MM.1S (cell line): ENCODE results near the gene MAP3K2.
"Not testable (repeated sequence)": the region's sequence is repeated elsewhere in the genome, so short reads cannot be mapped to it uniquely, and the experiment has no call there.

Experiments used
- DNase-seq: peaks from one replicate; pipeline ENCODE4 v3.0.0-alpha.2; 2015
- H2AFZ ChIP-seq: fragments of 300-600 bp; sonication (generic); 2 replicates; pipeline ENCODE4 v1.6.0; 2016; ENCODE audit warnings: antibody characterized with exemption, low read length
- H3F3A ChIP-seq: fragments of 300-600 bp; sonication (generic); 2 replicates; pipeline ENCODE4 v1.6.1; 2016; ENCODE audit warnings: mild to moderate bottlenecking, antibody characterized with exemption, low read length, moderate library complexity, mixed read lengths; ENCODE audit not compliant: insufficient read depth
- H3K27ac ChIP-seq: fragments of 300-600 bp; sonication (generic); 2 replicates; pipeline ENCODE4 v1.5.1; 2016; ENCODE audit warnings: mild to moderate bottlenecking, low read length
- H3K27me3 ChIP-seq: fragments of 300-600 bp; sonication (generic); replicated peaks from 2 replicates; pipeline ENCODE4 v1.6.0; 2016; ENCODE audit warnings: low read length; ENCODE audit not compliant: insufficient read depth
- H3K36me3 ChIP-seq: fragments of 300-600 bp; sonication (generic); replicated peaks from 2 replicates; pipeline ENCODE4 v1.6.1; 2016; ENCODE audit warnings: mild to moderate bottlenecking, low read length, mixed read lengths; ENCODE audit not compliant: insufficient read depth
- H3K4me1 ChIP-seq: fragments of 300-600 bp; sonication (generic); 2 replicates; pipeline ENCODE4 v1.6.1; 2016; ENCODE audit warnings: low read length, mixed read lengths
- H3K4me2 ChIP-seq: fragments of 300-600 bp; sonication (generic); 2 replicates; pipeline ENCODE4 v1.6.0; 2016; ENCODE audit warnings: low read depth, low read length
- H3K4me3 ChIP-seq: fragments of 300-600 bp; sonication (generic); 2 replicates; pipeline ENCODE4 v1.5.1; 2016; ENCODE audit warnings: low read length, mixed read lengths
- H3K79me2 ChIP-seq: fragments of 300-600 bp; sonication (generic); 2 replicates; pipeline ENCODE4 v1.6.1; 2016; ENCODE audit warnings: mixed run types, low read length, mixed read lengths
- H3K9ac ChIP-seq: fragments of 300-600 bp; sonication (generic); 2 replicates; pipeline ENCODE4 v1.6.1; 2016; ENCODE audit warnings: low read length, mixed read lengths
- H3K9me2 ChIP-seq: fragments of 300-600 bp; sonication (generic); replicated peaks from 2 replicates; pipeline ENCODE4 v1.6.1; 2016; ENCODE audit warnings: mild to moderate bottlenecking, low read length, mixed read lengths; ENCODE audit not compliant: insufficient read depth
- H3K9me3 ChIP-seq: fragments of 300-600 bp; sonication (generic); replicated peaks from 2 replicates; pipeline ENCODE4 v1.6.1; 2016; ENCODE audit warnings: mild to moderate bottlenecking, low read length, mixed read lengths; ENCODE audit not compliant: insufficient read depth
- H4K20me1 ChIP-seq: fragments of 300-600 bp; sonication (generic); 2 replicates; pipeline ENCODE4 v1.6.1; 2016; ENCODE audit warnings: mild to moderate bottlenecking, low read length, moderate library complexity, mixed read lengths; ENCODE audit not compliant: insufficient read depth
- EZH2 ChIP-seq: fragments of 300-600 bp; sonication (generic); optimal IDR thresholded peaks from 2 replicates; pipeline ENCODE3; 2017; ENCODE audit warnings: low read depth, mild to moderate bottlenecking, antibody characterized with exemption, low read length, mixed read lengths
- EZH2phosphoT487 ChIP-seq: fragments of 300-600 bp; sonication (generic); IDR thresholded peaks from 2 replicates; pipeline ENCODE4 v1.6.1; 2018; ENCODE audit warnings: antibody characterized with exemption, low read length
- TF ChIP-seq, protein P1 (sequence below): fragments of 300-600 bp; sonication (generic); IDR thresholded peaks from 2 replicates; pipeline ENCODE4 v1.5.1; 2016; ENCODE audit warnings: antibody characterized with exemption, low read length, mixed read lengths

Gene MAP3K2

DNA sequence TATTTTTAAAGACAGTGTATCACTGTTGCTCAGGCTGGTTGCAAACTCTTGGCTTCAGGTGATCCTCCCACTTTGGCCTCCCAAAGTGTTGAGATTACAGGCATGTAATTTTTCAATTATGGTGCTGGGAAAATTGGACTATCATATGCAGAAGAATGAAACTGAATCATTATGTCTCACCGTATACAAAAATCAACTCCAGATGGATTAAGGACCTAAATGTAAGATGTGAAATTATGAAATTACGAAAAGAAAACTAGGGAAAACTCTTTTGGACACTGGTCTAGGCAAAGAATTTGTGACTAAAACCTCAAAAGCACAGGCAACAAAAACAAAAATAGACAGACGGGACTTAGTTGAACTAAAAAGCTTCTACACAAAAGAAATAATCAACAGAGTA, 31.2 kb downstream of the MAP3K2 start:
- H2AFZ ChIP-seq = no peak overlapping the region
- no peaks in the 10 kb centered on the region for H3K9me2 ChIP-seq
- no peaks in the 10 kb centered on the region for H3F3A ChIP-seq
- H3K27ac ChIP-seq = no peak overlapping the region
- H3K27me3 ChIP-seq = no peaks in the 10 kb centered on the region
- H3K9ac ChIP-seq = no peak overlapping the region
- H4K20me1 ChIP-seq = peaks cover 8% of the 10 kb centered on the region
- no peak overlapping the region for H3K4me3 ChIP-seq
- H3K36me3 ChIP-seq = no peaks in the 10 kb centered on the region
- no peak for TF ChIP-seq EZH2phosphoT487
- TF ChIP-seq EZH2 = no peak
- TF ChIP-seq, protein P1, sequence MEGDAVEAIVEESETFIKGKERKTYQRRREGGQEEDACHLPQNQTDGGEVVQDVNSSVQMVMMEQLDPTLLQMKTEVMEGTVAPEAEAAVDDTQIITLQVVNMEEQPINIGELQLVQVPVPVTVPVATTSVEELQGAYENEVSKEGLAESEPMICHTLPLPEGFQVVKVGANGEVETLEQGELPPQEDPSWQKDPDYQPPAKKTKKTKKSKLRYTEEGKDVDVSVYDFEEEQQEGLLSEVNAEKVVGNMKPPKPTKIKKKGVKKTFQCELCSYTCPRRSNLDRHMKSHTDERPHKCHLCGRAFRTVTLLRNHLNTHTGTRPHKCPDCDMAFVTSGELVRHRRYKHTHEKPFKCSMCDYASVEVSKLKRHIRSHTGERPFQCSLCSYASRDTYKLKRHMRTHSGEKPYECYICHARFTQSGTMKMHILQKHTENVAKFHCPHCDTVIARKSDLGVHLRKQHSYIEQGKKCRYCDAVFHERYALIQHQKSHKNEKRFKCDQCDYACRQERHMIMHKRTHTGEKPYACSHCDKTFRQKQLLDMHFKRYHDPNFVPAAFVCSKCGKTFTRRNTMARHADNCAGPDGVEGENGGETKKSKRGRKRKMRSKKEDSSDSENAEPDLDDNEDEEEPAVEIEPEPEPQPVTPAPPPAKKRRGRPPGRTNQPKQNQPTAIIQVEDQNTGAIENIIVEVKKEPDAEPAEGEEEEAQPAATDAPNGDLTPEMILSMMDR = no peak
- DNase-seq = no peak
- no peaks in the 10 kb centered on the region for H3K4me1 ChIP-seq
- H3K4me2 ChIP-seq = no peak overlapping the region
- H3K79me2 ChIP-seq = peaks cover 78% of the 10 kb centered on the region
- H3K9me3 ChIP-seq = no peaks in the 10 kb centered on the region

DNA sequence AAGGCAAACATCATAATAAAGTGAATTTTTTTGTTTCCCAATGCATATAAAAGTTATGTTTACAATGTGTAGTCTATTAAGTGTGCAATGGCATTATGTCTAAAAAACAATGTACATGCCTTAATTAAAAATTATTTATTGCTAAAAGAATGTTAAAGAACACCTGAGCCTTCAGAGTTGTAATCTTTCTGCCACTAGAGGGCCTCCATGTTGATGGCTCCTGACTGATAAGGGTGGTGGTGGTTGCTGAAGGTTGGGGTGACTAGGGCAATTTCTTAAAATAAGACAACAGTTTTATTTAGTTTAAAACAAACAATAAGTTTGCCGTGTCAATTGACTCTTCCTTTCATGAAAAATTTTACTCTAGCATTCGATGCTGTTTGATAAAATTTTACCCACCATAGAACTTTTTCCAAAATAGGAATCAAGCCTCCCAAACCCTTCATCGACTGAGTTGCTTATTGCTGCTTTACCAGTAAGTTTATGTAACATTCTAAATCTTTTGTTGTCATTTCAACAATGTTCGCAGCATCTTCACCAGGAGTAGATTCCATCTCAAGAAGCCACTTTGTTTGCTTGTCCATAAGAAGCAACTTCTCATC, 32.3 kb downstream of the MAP3K2 start:
- Histone ChIP-seq H3K4me3 (no peak overlapping the region), H4K20me1 (peaks cover 6% of the 10 kb centered on the region), H3K9ac (no peak overlapping the region), H3K79me2 (peaks cover 80% of the 10 kb centered on the region), H3K27ac (no peak overlapping the region), H3K9me2 (no peaks in the 10 kb centered on the region), H3K4me1 (no peaks in the 10 kb centered on the region), H3K9me3 (no peaks in the 10 kb centered on the region), H3K27me3 (no peaks in the 10 kb centered on the region), H2AFZ (no peak overlapping the region), H3K36me3 (no peaks in the 10 kb centered on the region), H3K4me2 (no peak overlapping the region), H3F3A (no peaks in the 10 kb centered on the region)
- TF ChIP-seq EZH2 = no peak
- TF ChIP-seq, protein P1 = peak; percentile 69
- peak; percentile 45 for DNase-seq

DNA sequence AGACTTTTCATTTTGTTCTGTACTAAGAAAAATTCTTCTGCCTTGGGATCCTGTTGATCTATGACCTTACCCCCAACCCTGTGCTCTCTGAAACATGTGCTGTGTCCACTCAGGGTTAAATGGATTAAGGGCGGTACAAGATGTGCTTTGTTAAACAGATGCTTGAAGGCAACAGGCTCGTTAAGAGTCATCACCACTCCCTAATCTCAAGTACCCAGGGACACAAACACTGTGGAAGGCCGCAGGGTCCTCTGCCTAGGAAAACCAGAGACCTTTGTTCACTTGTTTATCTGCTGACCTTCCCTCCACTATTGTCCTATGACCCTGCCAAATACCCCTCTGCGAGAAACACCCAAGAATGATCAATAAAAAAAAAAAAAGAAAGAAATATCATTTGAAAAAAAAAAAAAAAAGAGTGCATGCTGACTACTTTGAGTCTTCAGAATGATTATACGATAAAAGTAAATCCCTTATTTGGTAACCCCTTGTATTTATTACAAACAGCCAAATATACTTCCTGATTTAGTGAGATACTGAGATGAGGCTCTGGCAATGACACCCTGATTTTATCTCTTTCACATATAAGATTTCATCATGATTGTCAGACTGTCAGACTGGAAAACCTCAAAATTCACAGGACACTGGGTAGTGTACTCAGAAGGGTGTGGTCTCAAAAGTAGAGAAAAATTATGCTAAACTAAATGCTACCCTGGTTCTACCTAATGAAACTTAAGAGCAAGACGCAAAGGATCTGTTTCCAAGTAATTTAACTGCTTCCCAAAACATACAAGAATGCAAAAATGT, 33.7 kb downstream of the MAP3K2 start:
- not testable (repeated sequence) for H3K9me3 ChIP-seq, H3K36me3 ChIP-seq, H3K4me1 ChIP-seq, H3K9me2 ChIP-seq, H3K4me2 ChIP-seq, H3F3A ChIP-seq, H3K4me3 ChIP-seq, H3K9ac ChIP-seq, H2AFZ ChIP-seq, H4K20me1 ChIP-seq, H3K27ac ChIP-seq, DNase-seq, H3K27me3 ChIP-seq
- H3K79me2 ChIP-seq = peaks cover 80% of the 10 kb centered on the region

DNA sequence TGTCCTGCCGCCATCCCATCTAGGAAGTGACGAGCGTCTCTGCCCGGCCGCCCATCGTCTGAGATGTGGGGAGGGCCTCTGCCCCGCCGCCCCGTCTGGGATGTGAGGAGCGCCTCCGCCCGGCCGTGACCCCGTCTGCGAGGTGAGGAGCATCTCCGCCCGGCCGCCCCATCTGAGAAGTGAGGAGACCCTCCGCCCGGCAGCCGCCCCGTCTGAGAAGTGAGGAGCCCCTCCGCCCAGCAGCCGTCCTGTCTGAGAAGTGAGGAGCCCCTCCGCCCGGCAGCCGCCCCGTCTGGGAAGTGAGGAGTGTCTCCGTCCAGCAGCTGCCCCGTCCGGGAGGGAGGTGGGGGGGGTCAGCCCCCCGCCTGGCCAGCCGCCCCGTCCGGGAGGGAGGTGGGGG, 34.6 kb downstream of the MAP3K2 start:
- H3K4me1 ChIP-seq = peaks cover 11% of the 10 kb centered on the region
- DNase-seq, H3K4me3 ChIP-seq, H2AFZ ChIP-seq, H3K27ac ChIP-seq, H3K9me3 ChIP-seq, H3K36me3 ChIP-seq, H3F3A ChIP-seq, H4K20me1 ChIP-seq, H3K27me3 ChIP-seq, H3K9ac ChIP-seq, H3K9me2 ChIP-seq, H3K4me2 ChIP-seq: not testable (repeated sequence)
- peaks cover 79% of the 10 kb centered on the region for H3K79me2 ChIP-seq
